H9 (cell line): ENCODE measurements around the gene GP2. TPM values are rescaled to one million over a fixed set of nuclear protein-coding genes. Genes with fewer than 3 reads are reported as not detected.

Experiments
- DNase-seq: peaks from one replicate; pipeline ENCODE4 v3.0.0-alpha.2; 2017
- H2AFZ ChIP-seq: one replicate; pipeline ENCODE4 v1.6.1; 2013; ENCODE audit warnings: mild to moderate bottlenecking, low read length, control low read depth, moderate library complexity
- H2AK5ac ChIP-seq: 2 replicates; pipeline ENCODE4 v1.6.1; 2013; ENCODE audit warnings: low read length, control low read depth, mixed read lengths; ENCODE audit not compliant: insufficient read length
- H2BK120ac ChIP-seq: one replicate; pipeline ENCODE4 v1.6.1; 2013; ENCODE audit warnings: low read depth, mild to moderate bottlenecking, low read length, control low read depth, inconsistent platforms; ENCODE audit not compliant: poor library complexity, severe bottlenecking
- H2BK12ac ChIP-seq: 2 replicates; pipeline ENCODE4 v1.6.1; 2013; ENCODE audit warnings: low read length, control low read depth, mixed read lengths, low read depth; ENCODE audit not compliant: insufficient read length
- H2BK15ac ChIP-seq: 2 replicates; pipeline ENCODE4 v1.6.1; 2013; ENCODE audit warnings: low read depth, low read length, control low read depth
- H2BK20ac ChIP-seq: one replicate; pipeline ENCODE4 v1.6.1; 2013; ENCODE audit warnings: low read depth, mild to moderate bottlenecking, low read length, control low read depth, inconsistent platforms; ENCODE audit not compliant: poor library complexity, severe bottlenecking
- H2BK5ac ChIP-seq: 2 replicates; pipeline ENCODE4 v1.6.1; 2013; ENCODE audit warnings: low read length, control low read depth, mixed read lengths; ENCODE audit not compliant: insufficient read length
- H3K14ac ChIP-seq: 2 replicates; pipeline ENCODE4 v1.6.1; 2013; ENCODE audit warnings: low read length, control low read depth; ENCODE audit not compliant: insufficient read depth
- H3K18ac ChIP-seq: 2 replicates; pipeline ENCODE4 v1.6.1; 2013; ENCODE audit warnings: low read depth, mild to moderate bottlenecking, mixed read lengths, low read length, control low read depth; ENCODE audit not compliant: insufficient read length
- H3K23ac ChIP-seq: 2 replicates; pipeline ENCODE4 v1.6.1; 2013; ENCODE audit warnings: low read length, control low read depth, mixed read lengths, low read depth; ENCODE audit not compliant: insufficient read length
- H3K23me2 ChIP-seq: 2 replicates; pipeline ENCODE4 v1.6.1; 2013; ENCODE audit warnings: low read depth, mild to moderate bottlenecking, mixed read lengths, low read length, control low read depth; ENCODE audit not compliant: insufficient read length, poor library complexity, severe bottlenecking
- H3K27ac ChIP-seq: 2 replicates; pipeline ENCODE4 v1.5.1; 2013; ENCODE audit warnings: low read length, control low read depth, mixed read lengths, low read depth; ENCODE audit not compliant: insufficient read length
- H3K27me3 ChIP-seq: 2 replicates; pipeline ENCODE4 v1.6.1; 2013; ENCODE audit warnings: low read length, control low read depth, inconsistent platforms; ENCODE audit not compliant: insufficient read depth
- H3K4ac ChIP-seq: 2 replicates; pipeline ENCODE4 v1.6.1; 2013; ENCODE audit warnings: low read depth, mild to moderate bottlenecking, control low read depth, inconsistent platforms, low read length, moderate library complexity
- H3K4me1 ChIP-seq: 2 replicates; pipeline ENCODE4 v1.6.1; 2013; ENCODE audit warnings: low read length, control low read depth, inconsistent platforms; ENCODE audit not compliant: insufficient read depth
- H3K4me2 ChIP-seq: 2 replicates; pipeline ENCODE4 v1.6.1; 2013; ENCODE audit warnings: low read length, control low read depth, mixed read lengths; ENCODE audit not compliant: insufficient read length, insufficient read depth
- H3K56ac ChIP-seq: 2 replicates; pipeline ENCODE4 v1.6.1; 2013; ENCODE audit warnings: low read depth, mild to moderate bottlenecking, mixed read lengths, low read length, control low read depth; ENCODE audit not compliant: insufficient read length
- H3K79me1 ChIP-seq: 2 replicates; pipeline ENCODE4 v1.6.1; 2013; ENCODE audit warnings: low read depth, mild to moderate bottlenecking, moderate library complexity, low read length, control low read depth, inconsistent platforms; ENCODE audit not compliant: insufficient read depth, poor library complexity, severe bottlenecking
- H3K79me2 ChIP-seq: 2 replicates; pipeline ENCODE4 v1.6.1; 2013; ENCODE audit warnings: low read length, control low read depth, inconsistent platforms; ENCODE audit not compliant: insufficient read depth
- H3K9ac ChIP-seq: 2 replicates; pipeline ENCODE4 v1.6.1; 2013; ENCODE audit warnings: low read length, control low read depth, mixed read lengths; ENCODE audit not compliant: insufficient read length; ENCODE audit errors: extremely low read depth
- H3K9me3 ChIP-seq: one replicate; pipeline ENCODE4 v1.6.1; 2013; ENCODE audit warnings: low read depth, low read length, inconsistent platforms; ENCODE audit not compliant: control insufficient read depth
- H3T11ph ChIP-seq: one replicate; pipeline ENCODE4 v1.6.1; 2013; ENCODE audit warnings: mild to moderate bottlenecking, low read length, control low read depth, inconsistent platforms
- H4K20me1 ChIP-seq: one replicate; pipeline ENCODE4 v1.6.1; 2013; ENCODE audit not compliant: control insufficient read depth, insufficient read length, insufficient read depth
- H4K5ac ChIP-seq: 2 replicates; pipeline ENCODE4 v1.6.1; 2013; ENCODE audit warnings: low read depth, mild to moderate bottlenecking, mixed read lengths, low read length, control low read depth; ENCODE audit not compliant: insufficient read length
- H4K8ac ChIP-seq: replicated peaks from 2 replicates; pipeline ENCODE4 v1.6.1; 2013; ENCODE audit warnings: low read length, control low read depth, mixed read lengths, low read depth; ENCODE audit not compliant: insufficient read length
- H4K91ac ChIP-seq: 2 replicates; pipeline ENCODE4 v1.6.1; 2013; ENCODE audit warnings: low read depth, mild to moderate bottlenecking, moderate library complexity, mixed read lengths, low read length, control low read depth; ENCODE audit not compliant: insufficient read length
- H3K27ac Mint-ChIP-seq, 3 experiments: 2 replicates in 2 of 3; 3 replicates in 1 of 3; pipeline ENCODE4 v1.8.0; 2020 to 2021; ENCODE audit warnings: mixed read lengths in 3 of 3, mild to moderate bottlenecking in 1 of 3, moderate library complexity in 1 of 3
- H3K27me3 Mint-ChIP-seq: 2 replicates; pipeline ENCODE4 v1.8.0; 2021; ENCODE audit warnings: low read depth, mild to moderate bottlenecking, moderate library complexity, mixed read lengths
- H3K36me3 Mint-ChIP-seq, 3 experiments: 2 replicates in 2 of 3; 3 replicates in 1 of 3; pipeline ENCODE4 v1.8.0; 2020 to 2021; ENCODE audit warnings: low read depth in 3 of 3, mixed read lengths in 3 of 3; ENCODE audit not compliant: insufficient read depth in 1 of 3
- H3K4me1 Mint-ChIP-seq, 2 experiments: 2 replicates each; pipeline ENCODE4 v1.8.0; 2020; ENCODE audit warnings: mixed read lengths in 2 of 2
- H3K4me3 Mint-ChIP-seq, 2 experiments: 2 replicates in 1 of 2; 3 replicates in 1 of 2; pipeline ENCODE4 v1.8.0; 2020 to 2021; ENCODE audit warnings: mild to moderate bottlenecking in 2 of 2, mixed read lengths in 2 of 2, moderate library complexity in 1 of 2
- H3K9me3 Mint-ChIP-seq, 2 experiments: 2 replicates in 1 of 2; 3 replicates in 1 of 2; pipeline ENCODE4 v1.8.0; 2020; ENCODE audit warnings: mild to moderate bottlenecking in 2 of 2, mixed read lengths in 2 of 2, moderate library complexity in 1 of 2
- CTCF ChIP-seq: fragments of 200-600 bp; sonication (generic); conservative IDR thresholded peaks from 3 replicates; pipeline ENCODE4 v1.8.0; 2021; ENCODE audit warnings: antibody characterized with exemption, mild to moderate bottlenecking
- WGBS: extraction: QIAGEN DNeasy Blood & Tissue Kit; methylation state at CpG from one replicate; pipeline ENCODE4 v1.1.7; 2013; ENCODE audit warnings: missing lambda C conversion rate, low lambda C conversion rate, mixed read lengths; ENCODE audit not compliant: insufficient read length; ENCODE audit errors: extremely low coverage; 5-methylcytosine and 5-hydroxymethylcytosine counted together
- total RNA-seq: library from RNA; stranded (reverse); gene quantifications from 2 replicates; pipeline ENCODE4 v1.2.1, GENCODE V29; 2021

GP2 gene
- total RNA-seq, 1 experiment from 2014 or later = not detected

DNA sequence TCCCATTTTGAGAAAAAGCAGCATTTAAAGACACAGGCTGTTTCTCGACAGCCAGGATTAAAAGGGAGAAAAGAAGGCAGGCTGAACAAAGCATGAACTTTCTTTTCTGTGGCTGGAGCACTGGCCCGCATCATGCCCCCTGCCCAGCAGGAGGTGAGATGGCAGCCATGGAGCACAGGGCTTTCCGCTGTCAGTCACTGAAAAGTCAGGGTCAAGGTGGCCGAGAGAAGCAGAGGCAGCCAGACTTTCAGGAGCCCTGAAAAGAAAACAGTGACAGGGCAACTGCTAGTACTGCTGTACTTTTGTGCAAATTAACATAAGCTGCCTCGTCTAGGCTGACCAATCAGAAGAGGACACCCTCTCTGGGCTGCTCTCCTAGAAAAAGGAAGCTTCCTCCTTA is 5.8 kb upstream of the GP2 start:
- no peak overlapping the region for H3T11ph ChIP-seq
- Mint-ChIP-seq H3K36me3 (no peaks in the 10 kb centered on the region), H3K27me3 (no peaks in the 10 kb centered on the region; the same call in none of the 2 replicates), H3K27ac (no peak overlapping the region), H3K4me1 (peaks cover 2 to 10% of the 10 kb centered on the region in 2 experiments; a peak in 2 of 4 replicates), H3K9me3 (no peaks in the 10 kb centered on the region; a peak in 1 of 5 replicates), H3K4me3 (no peak overlapping the region)
- no peaks in the 10 kb centered on the region for H3K79me1 ChIP-seq
- H4K5ac ChIP-seq = no peak overlapping the region
- no peak overlapping the region for H2BK120ac ChIP-seq
- no peak overlapping the region for H4K91ac ChIP-seq
- H3K23ac ChIP-seq = no peak overlapping the region
- H2BK20ac ChIP-seq = no peak overlapping the region
- no peaks in the 10 kb centered on the region for H4K20me1 ChIP-seq
- no peak overlapping the region for H3K14ac ChIP-seq
- no peak overlapping the region for H3K9ac ChIP-seq
- no peak overlapping the region for H4K8ac ChIP-seq
- H2AK5ac ChIP-seq = no peak overlapping the region
- TF ChIP-seq CTCF = no peak
- H3K4ac ChIP-seq = no peak overlapping the region
- H3K27me3 ChIP-seq = no peaks in the 10 kb centered on the region
- H2BK12ac ChIP-seq = no peak overlapping the region
- H3K56ac ChIP-seq = no peak overlapping the region
- H3K23me2 ChIP-seq = no peaks in the 10 kb centered on the region
- no peak overlapping the region for H2BK15ac ChIP-seq
- WGBS = no CpG with 5 or more reads among the region's 5 CpGs
- no peak overlapping the region for H3K4me2 ChIP-seq
- H3K9me3 ChIP-seq = no peaks in the 10 kb centered on the region
- no peak overlapping the region for H3K18ac ChIP-seq
- H3K4me1 ChIP-seq = no peaks in the 10 kb centered on the region
- no peak for DNase-seq
- H3K27ac ChIP-seq = no peak overlapping the region
- H3K79me2 ChIP-seq = no peaks in the 10 kb centered on the region
- H2BK5ac ChIP-seq = no peak overlapping the region
- no peak overlapping the region for H2AFZ ChIP-seq
